Sigmoid colon (tissue), 4 donors: ENCODE measurements around the gene SAMM50.

Source experiments
- POLR2AphosphoS5 ChIP-seq, 4 donors: sonication (generic); formaldehyde crosslinking; IDR thresholded peaks; one replicate each; pipeline ENCODE4 v1.6.1; 2017; ENCODE audit warnings: antibody characterized with exemption in 4 of 4
- TF ChIP-seq, protein P1 (sequence below), 4 experiments: fragments of 450-650 bp in 3 of 4; fragments of 200-600 bp in 1 of 4; IDR thresholded peaks; one replicate each; pipeline ENCODE4 v1.5.1; 2016 to 2019; ENCODE audit warnings: antibody characterized with exemption in 4 of 4, mild to moderate bottlenecking in 3 of 4, moderate library complexity in 2 of 4

DNA sequence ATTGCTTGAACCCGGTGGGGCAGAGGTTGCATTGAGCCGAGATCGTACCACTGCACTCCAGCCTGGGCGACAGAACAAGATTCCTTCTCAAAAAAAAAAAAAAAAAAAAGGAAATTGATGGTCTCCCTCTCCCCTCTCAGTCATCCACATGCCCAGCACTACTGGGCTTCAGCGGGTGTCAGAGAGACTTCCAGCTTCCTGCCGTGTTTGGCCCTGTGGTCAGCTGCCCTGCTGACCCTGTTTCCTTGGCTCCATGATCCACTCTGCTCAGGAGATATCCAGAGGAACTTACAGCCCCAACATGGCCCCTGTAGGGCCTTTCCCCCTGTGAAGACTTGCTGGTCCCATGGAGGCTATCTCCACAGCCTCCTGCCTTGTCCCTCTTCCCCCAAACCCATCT is 37.7 kb upstream of the SAMM50 start:
- TF ChIP-seq, protein P1, sequence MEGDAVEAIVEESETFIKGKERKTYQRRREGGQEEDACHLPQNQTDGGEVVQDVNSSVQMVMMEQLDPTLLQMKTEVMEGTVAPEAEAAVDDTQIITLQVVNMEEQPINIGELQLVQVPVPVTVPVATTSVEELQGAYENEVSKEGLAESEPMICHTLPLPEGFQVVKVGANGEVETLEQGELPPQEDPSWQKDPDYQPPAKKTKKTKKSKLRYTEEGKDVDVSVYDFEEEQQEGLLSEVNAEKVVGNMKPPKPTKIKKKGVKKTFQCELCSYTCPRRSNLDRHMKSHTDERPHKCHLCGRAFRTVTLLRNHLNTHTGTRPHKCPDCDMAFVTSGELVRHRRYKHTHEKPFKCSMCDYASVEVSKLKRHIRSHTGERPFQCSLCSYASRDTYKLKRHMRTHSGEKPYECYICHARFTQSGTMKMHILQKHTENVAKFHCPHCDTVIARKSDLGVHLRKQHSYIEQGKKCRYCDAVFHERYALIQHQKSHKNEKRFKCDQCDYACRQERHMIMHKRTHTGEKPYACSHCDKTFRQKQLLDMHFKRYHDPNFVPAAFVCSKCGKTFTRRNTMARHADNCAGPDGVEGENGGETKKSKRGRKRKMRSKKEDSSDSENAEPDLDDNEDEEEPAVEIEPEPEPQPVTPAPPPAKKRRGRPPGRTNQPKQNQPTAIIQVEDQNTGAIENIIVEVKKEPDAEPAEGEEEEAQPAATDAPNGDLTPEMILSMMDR (IDR thresholded peaks at IDR 0.05): no peak
- TF ChIP-seq POLR2AphosphoS5 (IDR thresholded peaks at IDR 0.05): no peak
